Measurements from ENCODE around the gene WNT10A. TPM values are rescaled to one million over a fixed set of nuclear protein-coding genes. Genes with fewer than 3 reads are reported as not detected.
"Not testable (repeated sequence)": the region's sequence is repeated elsewhere in the genome, so short reads cannot be mapped to it uniquely, and the experiment has no call there.

The WNT10A gene
- total RNA-seq, 2 donors from 2014 or later, result 0.44 to 0.61 TPM

- DNase-seq, result no peak
Measured at GRCh38 chr2:218834685-218835084, 46.0 kb upstream of the WNT10A start.

GRCh38 chr2:218837495-218837894, 43.2 kb upstream of the WNT10A start:
- H3K9ac ChIP-seq (ENCODE audit: low read depth in 2 of 2, low read length in 2 of 2), result no peak overlapping the region
- no peak for DNase-seq
- H3K27me3 ChIP-seq, result no peaks in the 10 kb centered on the region
- no peak for TF ChIP-seq CTCF (IDR thresholded peaks at IDR 0.05)
- H3K9me3 ChIP-seq, result no peaks in the 10 kb centered on the region
- H3K4me1 ChIP-seq, result no peaks in the 10 kb centered on the region
- intact Hi-C loops (cut with DNase I), result no loop called here
- H3K4me3 ChIP-seq, result no peak overlapping the region
- no peak overlapping the region for H3K27ac ChIP-seq
- H3K36me3 ChIP-seq, result no peaks in the 10 kb centered on the region

More at GRCh38 chr2:218834685-218835084, 46.0 kb upstream of the WNT10A start:
- H3K27me3 ChIP-seq, result no peaks in the 10 kb centered on the region
- H3K36me3 ChIP-seq, result no peaks in the 10 kb centered on the region
- no peak overlapping the region for H3K9ac ChIP-seq (ENCODE audit: low read depth in 2 of 2, low read length in 2 of 2)
- no peaks in the 10 kb centered on the region for H3K9me3 ChIP-seq
- no peak overlapping the region for H3K27ac ChIP-seq
- H3K4me1 ChIP-seq, result no peaks in the 10 kb centered on the region
- intact Hi-C loops (cut with DNase I), result no loop called here
- TF ChIP-seq CTCF (IDR thresholded peaks at IDR 0.05), result no peak
- H3K4me3 ChIP-seq, result no peak overlapping the region

GRCh38 chr2:218839430-218839829, 41.2 kb upstream of the WNT10A start:
- Histone ChIP-seq H3K4me3 (no peak overlapping the region), H3K27me3 (no peaks in the 10 kb centered on the region), H3K27ac (no peak overlapping the region), H3K36me3 (no peaks in the 10 kb centered on the region), H3K4me1 (no peaks in the 10 kb centered on the region), H3K9ac (ENCODE audit: low read depth in 2 of 2, low read length in 2 of 2) (no peak overlapping the region), H3K9me3 (no peaks in the 10 kb centered on the region)
- intact Hi-C loops (cut with DNase I), result no loop called here
- TF ChIP-seq CTCF (IDR thresholded peaks at IDR 0.05), result no peak
- DNase-seq, result no peak

GRCh38 chr2:218839888-218840287, 40.8 kb upstream of the WNT10A start:
- H3K4me3 ChIP-seq, result no peak overlapping the region
- no peak for TF ChIP-seq CTCF (IDR thresholded peaks at IDR 0.05)
- no peaks in the 10 kb centered on the region for H3K9me3 ChIP-seq
- no peaks in the 10 kb centered on the region for H3K27me3 ChIP-seq
- intact Hi-C loops (cut with DNase I), result no loop called here
- H3K9ac ChIP-seq (ENCODE audit: low read depth in 2 of 2, low read length in 2 of 2), result no peak overlapping the region
- no peaks in the 10 kb centered on the region for H3K36me3 ChIP-seq
- H3K4me1 ChIP-seq, result no peaks in the 10 kb centered on the region
- no peak overlapping the region for H3K27ac ChIP-seq
- no peak for DNase-seq

- H3K36me3 ChIP-seq; intact Hi-C loops (cut with DNase I): not testable (repeated sequence)
Measured at GRCh38 chr2:218844334-218844733, 36.3 kb upstream of the WNT10A start.

GRCh38 chr2:218846963-218847362, 33.7 kb upstream of the WNT10A start:
- not testable (repeated sequence) for H3K4me1 ChIP-seq; H3K9ac ChIP-seq (ENCODE audit: low read depth in 2 of 2, low read length in 2 of 2); H3K36me3 ChIP-seq; H3K9me3 ChIP-seq; DNase-seq; H3K27me3 ChIP-seq; H3K4me3 ChIP-seq; H3K27ac ChIP-seq
- intact Hi-C loops (cut with DNase I), result loop anchor here (2.0 kb wide), 1 partner anchor 118 kb away; no protein-coding TSS in a partner anchor

More at GRCh38 chr2:218844334-218844733, 36.3 kb upstream of the WNT10A start:
- not testable (repeated sequence) for H3K27me3 ChIP-seq; H3K4me3 ChIP-seq; H3K9ac ChIP-seq (ENCODE audit: low read depth in 2 of 2, low read length in 2 of 2); H3K27ac ChIP-seq; H3K4me1 ChIP-seq; H3K9me3 ChIP-seq; DNase-seq

GRCh38 chr2:218849721-218850120, 30.9 kb upstream of the WNT10A start:
- TF ChIP-seq CTCF (IDR thresholded peaks at IDR 0.05), result no peak
- intact Hi-C loops (cut with DNase I), result no loop called here
- Histone ChIP-seq H3K27ac (no peak overlapping the region), H3K4me1 (no peaks in the 10 kb centered on the region), H3K27me3 (peaks cover 7% of the 10 kb centered on the region), H3K9me3 (no peaks in the 10 kb centered on the region), H3K9ac (ENCODE audit: low read depth in 2 of 2, low read length in 2 of 2) (no peak overlapping the region), H3K4me3 (no peak overlapping the region), H3K36me3 (no peaks in the 10 kb centered on the region)
- DNase-seq, result no peak

All from colonic mucosa (tissue), 4 donors.